GM12872 (cell line): ENCODE measurements around the gene MORN1.

Experiments used
- TF ChIP-seq, protein P1 (sequence below): IDR thresholded peaks from 3 replicates; pipeline ENCODE4 v1.5.1; 2011; ENCODE audit warnings: low read depth, mild to moderate bottlenecking, low read length, moderate library complexity; ENCODE audit not compliant: insufficient read depth

The MORN1 gene

DNA sequence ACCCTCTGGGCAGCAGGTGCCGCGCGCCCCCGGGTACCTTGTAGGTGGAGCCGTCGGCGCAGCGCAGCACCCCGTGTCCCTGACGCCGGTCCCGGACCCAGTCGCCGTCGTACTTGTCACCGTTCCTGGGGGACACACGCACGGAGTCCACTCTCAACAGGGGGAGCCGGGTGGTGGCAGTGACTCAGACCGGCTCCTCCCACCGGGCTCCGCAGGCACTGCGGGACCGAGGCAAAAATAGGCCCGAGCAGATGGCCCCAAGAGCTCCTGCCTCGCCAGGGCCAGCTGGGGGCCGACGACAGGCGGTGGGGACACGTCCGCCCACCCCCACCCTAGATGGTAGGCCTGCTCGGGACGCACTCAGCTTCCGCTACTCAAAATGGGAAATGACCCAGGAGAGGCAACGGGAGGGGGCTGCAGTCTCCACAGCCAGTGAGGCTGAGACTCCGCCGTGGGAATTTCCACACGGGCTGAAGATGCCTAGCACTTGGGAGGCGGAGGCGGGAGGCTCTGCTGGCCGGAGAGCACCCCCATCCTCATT, 6.3 kb downstream of the MORN1 start:
- TF ChIP-seq, protein P1, sequence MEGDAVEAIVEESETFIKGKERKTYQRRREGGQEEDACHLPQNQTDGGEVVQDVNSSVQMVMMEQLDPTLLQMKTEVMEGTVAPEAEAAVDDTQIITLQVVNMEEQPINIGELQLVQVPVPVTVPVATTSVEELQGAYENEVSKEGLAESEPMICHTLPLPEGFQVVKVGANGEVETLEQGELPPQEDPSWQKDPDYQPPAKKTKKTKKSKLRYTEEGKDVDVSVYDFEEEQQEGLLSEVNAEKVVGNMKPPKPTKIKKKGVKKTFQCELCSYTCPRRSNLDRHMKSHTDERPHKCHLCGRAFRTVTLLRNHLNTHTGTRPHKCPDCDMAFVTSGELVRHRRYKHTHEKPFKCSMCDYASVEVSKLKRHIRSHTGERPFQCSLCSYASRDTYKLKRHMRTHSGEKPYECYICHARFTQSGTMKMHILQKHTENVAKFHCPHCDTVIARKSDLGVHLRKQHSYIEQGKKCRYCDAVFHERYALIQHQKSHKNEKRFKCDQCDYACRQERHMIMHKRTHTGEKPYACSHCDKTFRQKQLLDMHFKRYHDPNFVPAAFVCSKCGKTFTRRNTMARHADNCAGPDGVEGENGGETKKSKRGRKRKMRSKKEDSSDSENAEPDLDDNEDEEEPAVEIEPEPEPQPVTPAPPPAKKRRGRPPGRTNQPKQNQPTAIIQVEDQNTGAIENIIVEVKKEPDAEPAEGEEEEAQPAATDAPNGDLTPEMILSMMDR = no peak

DNA sequence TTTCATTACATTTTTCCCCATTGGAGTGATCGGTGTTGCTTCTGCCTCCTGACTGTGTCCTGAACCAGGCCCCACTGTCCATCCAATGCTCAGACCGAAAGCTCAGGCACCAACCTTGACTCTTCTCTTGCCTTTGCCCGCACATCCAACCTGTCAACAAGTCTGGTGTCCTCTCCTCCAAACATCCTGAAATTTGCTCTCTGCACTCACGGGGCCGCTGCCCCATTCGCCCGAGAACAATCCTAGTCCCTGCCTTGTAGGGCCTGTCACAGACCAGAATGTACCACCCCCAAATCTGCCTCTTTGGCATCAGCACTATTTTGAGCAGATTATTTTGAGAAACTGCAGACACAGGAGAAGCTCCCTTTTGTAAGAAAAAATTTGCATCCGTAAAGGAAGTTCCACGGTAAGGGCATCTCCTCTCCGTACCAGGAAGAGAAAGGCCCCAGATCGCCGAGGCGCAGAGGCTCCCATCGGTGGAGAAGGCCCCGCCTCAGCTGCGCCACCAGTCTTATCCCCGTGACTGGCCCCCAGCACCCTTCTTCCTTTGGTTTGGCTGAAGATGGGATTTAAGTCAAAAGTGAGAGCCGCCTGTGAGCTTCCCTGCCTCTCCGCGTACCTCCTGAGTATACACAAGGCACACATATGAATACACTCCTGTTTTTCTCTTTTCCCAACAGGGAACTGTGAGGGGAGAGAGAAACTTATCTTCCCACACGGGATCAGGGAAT, 7.1 kb downstream of the MORN1 start:
- TF ChIP-seq, protein P1 = no peak

DNA sequence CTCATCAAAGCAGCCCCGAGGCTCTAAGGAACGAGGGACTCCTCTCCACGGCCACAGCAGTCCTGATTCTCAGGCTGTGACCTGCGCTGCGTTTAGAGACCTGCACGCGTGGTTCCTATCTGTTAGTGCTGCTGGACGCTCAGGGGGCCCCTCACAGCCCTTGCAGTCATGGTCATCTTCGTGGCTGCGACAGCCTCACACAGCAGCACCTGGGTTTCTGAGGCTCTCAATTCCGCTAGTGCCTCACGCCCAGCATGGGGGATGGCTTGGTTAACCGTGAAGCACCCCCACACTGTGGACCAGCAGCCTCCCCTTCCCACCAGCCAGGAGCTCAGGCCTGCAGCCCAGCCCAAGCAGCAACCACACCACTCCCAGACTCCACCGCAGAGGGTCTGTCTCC, 7.8 kb downstream of the MORN1 start:
- TF ChIP-seq, protein P1 = no peak

DNA sequence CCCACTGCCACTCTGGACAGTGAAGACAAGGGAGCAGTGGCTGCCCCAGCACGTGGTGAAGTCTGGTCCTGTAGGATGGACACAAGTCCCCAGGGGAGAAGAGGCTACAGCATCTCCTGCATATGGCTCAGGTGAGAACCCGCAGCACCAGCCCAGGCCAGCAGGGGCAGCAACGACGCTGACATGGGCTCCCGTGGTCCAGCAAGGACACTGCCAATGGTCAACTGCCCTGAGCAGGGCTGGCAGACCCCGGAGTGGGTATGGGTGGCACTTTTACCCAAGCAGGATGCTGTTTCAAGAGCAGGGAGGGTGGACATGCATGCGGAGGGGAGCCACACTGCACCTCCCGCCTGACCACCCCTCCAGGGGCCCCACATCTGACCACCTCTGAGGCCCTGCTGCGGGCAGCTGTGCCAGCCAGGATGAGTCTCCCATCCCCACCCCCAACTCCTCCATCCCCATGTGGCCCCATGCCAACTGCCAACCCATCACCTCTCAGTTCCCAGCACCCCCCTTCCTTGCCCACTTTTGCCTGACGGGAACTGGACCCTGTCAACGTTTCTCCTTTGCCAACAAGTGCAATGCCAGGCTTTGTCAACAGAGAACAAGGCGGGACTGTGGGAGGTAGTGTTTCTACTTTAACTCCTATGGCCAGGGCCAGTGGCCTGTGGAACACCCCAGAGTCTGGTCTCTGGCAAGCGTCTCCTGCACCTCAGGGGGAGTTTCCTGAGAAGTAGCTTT, 8.6 kb downstream of the MORN1 start:
- TF ChIP-seq, protein P1 = peak; percentile 66

DNA sequence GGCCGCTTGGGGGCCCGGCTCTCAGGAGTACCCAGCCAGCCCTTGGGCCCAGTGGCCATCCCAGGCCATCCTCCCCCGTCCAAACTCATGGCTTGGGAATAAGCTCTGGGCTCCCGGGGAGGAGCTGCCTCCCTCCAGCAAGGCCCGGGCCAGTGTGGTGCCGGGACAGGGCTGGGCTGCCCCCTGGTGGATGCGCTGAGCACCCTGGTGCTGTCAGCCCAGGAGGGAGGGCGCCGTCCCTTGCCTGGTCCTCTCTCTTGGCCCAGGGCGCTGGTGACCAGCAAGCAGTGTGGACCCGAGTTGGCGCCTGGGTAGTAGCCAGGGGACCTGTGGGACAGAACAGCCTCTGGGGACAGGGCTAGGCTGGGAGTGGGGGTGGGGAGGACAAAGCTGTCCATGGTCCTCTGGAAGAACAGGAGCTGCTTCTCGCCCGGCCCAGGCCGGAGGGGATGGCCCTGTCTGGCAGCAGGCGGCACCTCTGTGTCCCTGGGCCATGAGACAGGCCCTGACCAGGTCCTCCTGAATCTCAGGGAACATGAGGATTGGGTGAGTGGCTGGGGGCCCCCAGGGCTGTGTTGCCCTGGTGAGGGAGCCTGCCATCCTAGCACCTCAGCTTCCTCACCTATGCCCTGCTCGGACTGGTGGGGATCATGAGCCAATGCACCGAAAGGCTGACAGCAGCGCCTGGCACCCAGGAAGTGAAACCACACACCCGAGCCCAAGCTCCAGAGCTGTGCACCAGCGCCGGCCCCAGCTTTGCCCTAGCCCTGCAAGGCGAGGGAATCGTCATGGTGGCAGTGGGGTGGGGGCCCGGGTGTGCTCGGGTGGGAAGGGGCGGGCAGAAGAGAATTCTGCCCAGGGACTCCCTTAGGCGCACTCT, 9.4 kb downstream of the MORN1 start:
- TF ChIP-seq, protein P1 = peak; percentile 85

DNA sequence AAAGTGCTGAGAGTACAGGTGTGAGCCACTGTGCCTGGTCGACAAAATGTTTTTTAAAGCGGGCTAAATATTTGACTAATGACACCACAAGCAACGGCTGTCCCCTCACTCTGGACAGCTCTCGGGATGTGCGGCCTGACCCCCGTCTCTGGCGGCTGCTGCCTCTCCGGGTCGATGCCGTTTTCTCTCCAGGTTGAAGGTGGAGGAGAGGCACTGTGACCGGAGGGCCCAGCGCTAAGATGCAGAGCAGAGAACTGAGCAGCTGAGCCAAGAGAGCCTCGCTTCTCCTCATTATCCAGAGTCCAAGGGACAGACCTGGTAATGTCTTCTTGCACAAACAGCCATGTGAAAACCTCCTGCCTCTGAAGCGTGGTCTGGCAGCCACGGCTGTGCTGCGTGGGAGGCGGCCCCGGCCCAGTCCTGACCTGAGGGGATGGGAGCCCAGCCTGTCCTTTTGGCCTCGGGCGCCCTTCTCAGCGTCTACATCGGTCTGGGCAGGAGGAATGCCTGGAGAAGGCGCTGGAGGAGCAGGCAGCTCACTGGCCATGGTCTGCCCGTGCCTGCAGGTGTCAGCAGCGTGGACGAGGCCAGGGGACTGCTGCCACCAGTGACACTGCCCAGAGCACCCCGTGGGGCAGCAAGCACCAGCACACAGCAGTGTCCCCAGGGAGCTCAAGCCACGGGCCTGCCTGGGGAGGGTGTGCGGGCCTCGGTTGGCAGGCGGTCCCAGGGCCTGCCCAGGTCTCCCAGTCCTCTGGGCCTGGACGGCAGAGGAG, 10.3 kb downstream of the MORN1 start:
- TF ChIP-seq, protein P1 = no peak
